Kidney (tissue), 14 donors: ENCODE measurements around the gene ZNF668. TPM values are rescaled to one million over a fixed set of nuclear protein-coding genes. Genes with fewer than 3 reads are reported as not detected.
A peak's percentile ranks its signal among the peaks of the same experiment; 100 is the strongest.

ENCODE experiments used
- DNase-seq, 5 donors: peaks; one replicate each; pipeline ENCODE4 v3.0.0-alpha.2; 2013 to 2020
- FAIRE-seq: peaks from 2 replicates; lab custom pipeline; 2012; peaks lifted over from hg19 to GRCh38; lab: Jason Lieb, UNC
- H3K27ac ChIP-seq, 2 donors: one replicate each; pipeline ENCODE4 v1.7.0; 2013; ENCODE audit warnings: low read depth in 2 of 2, low read length in 2 of 2, inconsistent platforms in 1 of 2
- H3K27me3 ChIP-seq: one replicate; pipeline ENCODE4 v1.7.1; 2013; ENCODE audit warnings: low read length, inconsistent platforms; ENCODE audit not compliant: control insufficient read depth, insufficient read depth
- H3K36me3 ChIP-seq, 3 donors: one replicate each; pipeline versions ENCODE4 v1.7.0 to v1.7.1; 2013; ENCODE audit warnings: low read length in 3 of 3, control low read depth in 1 of 3, inconsistent platforms in 1 of 3; ENCODE audit not compliant: insufficient read depth in 3 of 3, control insufficient read depth in 2 of 3
- H3K4me1 ChIP-seq, 3 donors: one replicate each; pipeline versions ENCODE4 v1.7.0 to v1.7.1; 2013; ENCODE audit warnings: low read length in 3 of 3, inconsistent platforms in 1 of 3, low read depth in 1 of 3; ENCODE audit not compliant: control insufficient read depth in 2 of 3, insufficient read depth in 2 of 3
- H3K4me3 ChIP-seq, 3 donors: one replicate each; pipeline versions ENCODE4 v1.7.0 to v1.8.1; 2013; ENCODE audit warnings: low read length in 3 of 3, control low read depth in 1 of 3, inconsistent platforms in 1 of 3
- H3K9ac ChIP-seq, 3 donors: one replicate each; pipeline versions ENCODE4 v1.7.0 to v1.7.1; 2013; ENCODE audit warnings: low read length in 3 of 3, control low read depth in 1 of 3, inconsistent platforms in 1 of 3
- H3K9me3 ChIP-seq, 3 donors: one replicate each; pipeline versions ENCODE4 v1.7.0 to v1.7.1; 2013; ENCODE audit warnings: low read length in 3 of 3, control low read depth in 1 of 3, inconsistent platforms in 1 of 3; ENCODE audit not compliant: control insufficient read depth in 2 of 3, insufficient read depth in 1 of 3
- CTCF ChIP-seq: IDR thresholded peaks from 3 replicates; pipeline ENCODE4 v1.5.1; 2012; ENCODE audit warnings: mild to moderate bottlenecking, moderate library complexity, borderline replicate concordance; ENCODE audit not compliant: insufficient read depth; ENCODE audit errors: extremely low read depth
- intact Hi-C: fragments of 100-400 bp; cut with DNase I; formaldehyde crosslinking; loops from one replicate; pipeline ENCODE4 v1.11.1; 2022
- polyA plus RNA-seq: library from polyadenylated mRNA; stranded (reverse); fragments of 350-450 nt; fragmentation: Illumina TruSeq; extraction: RNeasy Lipid Tissue Mini Kit (QIAGEN cat#74804); gene quantifications from one replicate; pipeline ENCODE4 v1.2.3, GENCODE V29; 2014; ENCODE audit warnings: low read depth, low replicate concordance; ENCODE audit not compliant: insufficient read depth
- total RNA-seq: library from RNA; stranded (reverse); fragmentation: NEBNext Ultra II Directional; extraction: Animal tissue kit (Norgen Biotek cat#: 25700); gene quantifications from one replicate; pipeline ENCODE4 v1.2.1, GENCODE V29; 2021
- donor health status: control.
- donor health status: control.
- donor health status: control.
- donor health status: control.
- donor health status: control.
- donor health status: DM: yes; HTN: yes; CAD: no.
- donor health status: Normal renal cell carcinoma (clear cell type).

Gene ZNF668
- total and polyA plus RNA-seq, 2 donors from 2014 or later = 5.4 to 6.4 TPM

GRCh38 chr16:31072540-31073141, 1.4 kb downstream of the ZNF668 start:
- DNase-seq (peak in 2 of 5 donors; percentile 29 to 30), FAIRE-seq (no peak)
- peak overlapping the region; percentile 90 to 96 (median 90) for H3K4me3 ChIP-seq
- peak overlapping the region in 1 of 2 donors; percentile 80 for H3K27ac ChIP-seq
- no peaks in the 10 kb centered on the region for H3K27me3 ChIP-seq
- no peaks in the 10 kb centered on the region for H3K9me3 ChIP-seq
- peaks cover 0 to 20% (median 4%) of the 10 kb centered on the region in 3 donors for H3K4me1 ChIP-seq
- peak overlapping the region; percentile 21 to 88 (median 85) for H3K9ac ChIP-seq
- no peak for TF ChIP-seq CTCF
- intact Hi-C loops = no loop called here
- H3K36me3 ChIP-seq = peaks cover 0 to 7% (median 2%) of the 10 kb centered on the region in 3 donors

- Histone ChIP-seq H3K27me3 (no peaks in the 10 kb centered on the region), H3K4me3 (no peak overlapping the region), H3K36me3 (no peaks in the 10 kb centered on the region), H3K27ac (no peak overlapping the region), H3K4me1 (peaks cover 0 to 20% (median 4%) of the 10 kb centered on the region in 3 donors), H3K9me3 (no peaks in the 10 kb centered on the region), H3K9ac (peak overlapping the region in 2 of 3 donors; percentile 5 to 85)
- DNase-seq = peak in 2 of 5 donors; percentile 9 to 22
- TF ChIP-seq CTCF = no peak
- no peak for FAIRE-seq
- intact Hi-C loops = no loop called here
Measured at GRCh38 chr16:31071861-31072260, 2.2 kb downstream of the ZNF668 start.

GRCh38 chr16:31067342-31067741, 6.7 kb downstream of the ZNF668 start:
- intact Hi-C loops = no loop called here
- H3K9ac ChIP-seq = no peak overlapping the region
- H3K4me1 ChIP-seq = peaks cover 0 to 10% (median 0%) of the 10 kb centered on the region in 3 donors
- no peak for DNase-seq
- no peak for FAIRE-seq
- H3K9me3 ChIP-seq = no peaks in the 10 kb centered on the region
- H3K27ac ChIP-seq = no peak overlapping the region
- peaks cover 0 to 3% (median 2%) of the 10 kb centered on the region in 3 donors for H3K36me3 ChIP-seq
- no peaks in the 10 kb centered on the region for H3K27me3 ChIP-seq
- no peak for TF ChIP-seq CTCF
- no peak overlapping the region for H3K4me3 ChIP-seq
